ENCODE results near the gene SPAG6. TPM values are rescaled to one million over a fixed set of nuclear protein-coding genes. Genes with fewer than 3 reads are reported as not detected.

The SPAG6 gene
- total RNA-seq, 1 donor from 2014 or later, result not detected

- Histone ChIP-seq H3K27me3 (ENCODE audit: control insufficient read depth, insufficient read depth, low read length) (peaks cover 4% of the 10 kb centered on the region), H3K4me3 (ENCODE audit: low read depth, low read length) (no peak overlapping the region), H3K36me3 (ENCODE audit: control insufficient read depth, insufficient read depth, low read length) (peaks cover 2% of the 10 kb centered on the region)
- DNase-seq (ENCODE audit: low read depth) (no peak), FAIRE-seq (no peak)
- TF ChIP-seq CTCF (IDR thresholded peaks at IDR 0.05; ENCODE audit: insufficient read depth, low read length, severe bottlenecking), result no peak
Observed at GRCh38 chr10:22329150-22329549, 16.1 kb upstream of the SPAG6 start.

- H3K36me3 ChIP-seq (ENCODE audit: control insufficient read depth, insufficient read depth, low read length), result peaks cover 2% of the 10 kb centered on the region
- H3K27me3 ChIP-seq (ENCODE audit: control insufficient read depth, insufficient read depth, low read length), result peaks cover 33% of the 10 kb centered on the region
- FAIRE-seq (no peak), DNase-seq (ENCODE audit: low read depth) (no peak)
- H3K4me3 ChIP-seq (ENCODE audit: low read depth, low read length), result no peak overlapping the region
- no peak for TF ChIP-seq CTCF (IDR thresholded peaks at IDR 0.05; ENCODE audit: insufficient read depth, low read length, severe bottlenecking)
Observed at GRCh38 chr10:22332116-22332692, 13.1 kb upstream of the SPAG6 start.

- no peak for DNase-seq (ENCODE audit: low read depth)
- Histone ChIP-seq H3K4me3 (ENCODE audit: low read depth, low read length) (no peak overlapping the region), H3K36me3 (ENCODE audit: control insufficient read depth, insufficient read depth, low read length) (peaks cover 2% of the 10 kb centered on the region), H3K27me3 (ENCODE audit: control insufficient read depth, insufficient read depth, low read length) (peaks cover 39% of the 10 kb centered on the region)
- FAIRE-seq, result peak; percentile 60
- no peak for TF ChIP-seq CTCF (IDR thresholded peaks at IDR 0.05; ENCODE audit: insufficient read depth, low read length, severe bottlenecking)
Observed at GRCh38 chr10:22333167-22333974, 11.9 kb upstream of the SPAG6 start.

GRCh38 chr10:22333975-22334282 lies 11.4 kb upstream of the SPAG6 start:
- no peak for FAIRE-seq
- no peak overlapping the region for H3K4me3 ChIP-seq (ENCODE audit: low read depth, low read length)
- H3K27me3 ChIP-seq (ENCODE audit: control insufficient read depth, insufficient read depth, low read length), result peaks cover 42% of the 10 kb centered on the region

GRCh38 chr10:22334414-22335172 lies 10.7 kb upstream of the SPAG6 start:
- H3K4me3 ChIP-seq (ENCODE audit: low read depth, low read length), result peak overlapping the region; percentile 43
- no peaks in the 10 kb centered on the region for H3K36me3 ChIP-seq (ENCODE audit: control insufficient read depth, insufficient read depth, low read length)
- peaks cover 42% of the 10 kb centered on the region for H3K27me3 ChIP-seq (ENCODE audit: control insufficient read depth, insufficient read depth, low read length)
- FAIRE-seq (no peak), DNase-seq (ENCODE audit: low read depth) (no peak)
- TF ChIP-seq CTCF (IDR thresholded peaks at IDR 0.05; ENCODE audit: insufficient read depth, low read length, severe bottlenecking), result no peak

More at GRCh38 chr10:22333975-22334282, 11.4 kb upstream of the SPAG6 start:
- DNase-seq (ENCODE audit: low read depth), result no peak
- TF ChIP-seq CTCF (IDR thresholded peaks at IDR 0.05; ENCODE audit: insufficient read depth, low read length, severe bottlenecking), result no peak
- H3K36me3 ChIP-seq (ENCODE audit: control insufficient read depth, insufficient read depth, low read length), result peaks cover 2% of the 10 kb centered on the region
